HG02678 (cell line): ENCODE data around the gene LIAS.

ENCODE experiments used
- ATAC-seq: cut with Tn5 transposase; IDR thresholded peaks from one replicate; pipeline ENCODE4 v1.9.1; 2021; ENCODE audit warnings: mild to moderate bottlenecking, moderate library complexity; ENCODE audit not compliant: unreplicated experiment

Gene LIAS

DNA sequence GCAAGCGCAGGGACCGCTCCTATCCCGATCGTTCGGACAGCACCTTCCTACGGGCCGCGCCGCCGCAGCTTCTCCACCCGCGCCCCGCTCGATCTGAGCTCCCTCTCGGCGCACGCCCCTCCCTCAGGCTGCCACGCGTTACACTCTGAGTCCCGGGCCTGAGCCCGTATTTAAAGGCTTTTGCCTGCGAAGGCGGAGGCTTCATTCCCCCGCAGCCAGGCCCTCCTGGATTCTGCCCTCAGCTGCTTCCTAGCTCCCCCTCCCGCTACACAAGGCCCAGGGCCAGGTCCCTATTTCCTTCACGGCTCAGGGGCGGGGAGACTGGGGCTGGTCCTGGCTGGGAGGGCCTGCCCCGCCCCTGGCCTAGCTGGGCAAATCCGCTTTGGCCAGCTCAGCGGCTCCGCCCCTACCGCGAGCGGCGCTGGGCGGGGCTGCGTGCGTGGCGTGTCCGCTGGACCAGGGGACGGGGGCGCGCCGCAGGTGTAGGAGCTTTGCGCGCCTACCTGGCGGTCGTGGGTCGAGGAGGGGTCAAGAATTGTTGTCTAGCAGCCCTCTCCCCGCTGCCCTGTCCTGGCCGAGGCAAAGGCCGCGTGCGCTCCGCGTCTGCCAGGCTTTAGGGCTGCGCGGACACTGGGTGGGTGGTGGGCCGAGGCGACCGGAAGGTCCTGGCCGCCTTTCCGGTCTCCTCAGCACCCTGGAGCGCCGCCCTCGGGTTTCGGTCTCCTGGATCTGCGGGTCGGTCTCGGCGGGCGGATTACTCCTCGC lies 68.6 kb downstream of the LIAS start, which contains the start of gene UGDH:
Gene UGDH (minus strand): TSS at position 144 of the 765 bp plus-strand sequence. CDS start 5,927 bp downstream, outside the sequence.
- peak; percentile 97 for ATAC-seq

DNA sequence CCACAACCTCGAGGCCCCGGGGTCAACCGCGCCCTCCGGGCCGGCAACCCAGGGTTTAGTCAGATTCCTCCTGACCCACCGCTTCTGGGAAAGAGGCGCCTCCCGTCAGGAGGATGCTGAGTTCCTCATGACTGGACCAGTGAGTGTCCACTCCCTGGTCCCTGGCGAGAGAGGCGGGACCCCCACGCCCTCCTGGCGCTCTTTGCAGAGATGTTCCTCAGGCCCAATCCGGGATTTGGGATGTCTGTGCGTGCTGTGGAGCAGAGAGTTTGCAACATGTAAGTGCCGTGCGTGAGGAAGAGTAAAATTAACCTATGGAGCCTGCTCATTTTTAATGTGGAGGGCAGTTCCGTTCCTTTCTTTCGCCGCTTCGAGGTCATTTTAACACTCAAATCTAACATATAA lies 69.2 kb downstream of the LIAS start:
- ATAC-seq = no peak
